HG02943 (cell line): ENCODE results near the gene ATP2A1.
"Not testable (repeated sequence)": the region's sequence is repeated elsewhere in the genome, so short reads cannot be mapped to it uniquely, and the experiment has no call there.

ENCODE experiments used
- ATAC-seq: cut with Tn5 transposase; IDR thresholded peaks from one replicate; pipeline ENCODE4 v1.9.1; 2021; ENCODE audit warnings: mild to moderate bottlenecking, low read depth, moderate library complexity; ENCODE audit not compliant: unreplicated experiment

The ATP2A1 gene

GRCh38 chr16:28932339-28933141, 54.3 kb downstream of the ATP2A1 start:
- no peak for ATAC-seq

- no peak for ATAC-seq
These were observed 54.9 kb downstream of the ATP2A1 start for GRCh38 chr16:28933171-28933570.

GRCh38 chr16:28935346-28935745, 57.1 kb downstream of the ATP2A1 start:
- no peak for ATAC-seq

GRCh38 chr16:28935924-28936783, 57.9 kb downstream of the ATP2A1 start:
- peak; percentile 60 for ATAC-seq

- no peak for ATAC-seq
These were observed 58.5 kb downstream of the ATP2A1 start for GRCh38 chr16:28936784-28937155.

- ATAC-seq: no peak
These were observed 59.1 kb downstream of the ATP2A1 start for GRCh38 chr16:28937222-28937876.

GRCh38 chr16:28938721-28939120, 60.4 kb downstream of the ATP2A1 start:
- ATAC-seq: no peak

- ATAC-seq: not testable (repeated sequence)
These were observed 61.5 kb downstream of the ATP2A1 start for GRCh38 chr16:28939825-28940224.

- no peak for ATAC-seq
These were observed 65.0 kb downstream of the ATP2A1 start for GRCh38 chr16:28943281-28943680.

- no peak for ATAC-seq
These were observed 68.4 kb downstream of the ATP2A1 start for GRCh38 chr16:28946681-28947080.

GRCh38 chr16:28950648-28951409, 72.5 kb downstream of the ATP2A1 start, which contains the start of gene NFATC2IP:
NFATC2IP (plus strand) TSS chr16:28950937; CDS start chr16:28951012, 75 bp downstream.
- ATAC-seq: peak; percentile 87

GRCh38 chr16:28951410-28951943, 73.2 kb downstream of the ATP2A1 start:
- no peak for ATAC-seq
